CD14-positive monocyte (primary cell): ENCODE data around the gene ACBD3. TPM values are rescaled to one million over a fixed set of nuclear protein-coding genes. Genes with fewer than 3 reads are reported as not detected.

Experiments used
- DNase-seq, 3 donors: peaks; one replicate each; pipeline ENCODE4 v3.0.0-alpha.2; 2011 to 2022
- H2AFZ ChIP-seq: 2 replicates; pipeline ENCODE4 v1.6.0; 2012; ENCODE audit warnings: mild to moderate bottlenecking, low read depth, low read length, inconsistent platforms; ENCODE audit not compliant: insufficient read depth, poor library complexity, severe bottlenecking
- H3K27ac ChIP-seq, 2 donors: 1 replicate in 1 of 2; 2 replicates in 1 of 2; pipeline ENCODE4 v1.5.1; 2012 to 2013; ENCODE audit warnings: low read length in 2 of 2, control low read depth in 1 of 2, inconsistent platforms in 1 of 2, low read depth in 1 of 2, mild to moderate bottlenecking in 1 of 2
- H3K27me3 ChIP-seq, 2 donors: one replicate each; pipeline versions ENCODE4 v1.6.0 to v1.6.1; 2011 to 2013; ENCODE audit warnings: low read length in 2 of 2; ENCODE audit not compliant: control insufficient read depth in 2 of 2, insufficient read depth in 2 of 2
- H3K36me3 ChIP-seq, 2 donors: replicated peaks in 1 of 2; 1 replicate in 1 of 2; 2 replicates in 1 of 2; pipeline versions ENCODE4 v1.5.1 to v1.6.1; 2012 to 2013; ENCODE audit warnings: low read length in 2 of 2, control low read depth in 1 of 2, inconsistent platforms in 1 of 2, mild to moderate bottlenecking in 1 of 2; ENCODE audit not compliant: insufficient read depth in 2 of 2, control insufficient read depth in 1 of 2
- H3K4me1 ChIP-seq, 2 donors: 1 replicate in 1 of 2; 2 replicates in 1 of 2; pipeline versions ENCODE4 v1.5.1 to v1.6.1; 2012 to 2013; ENCODE audit warnings: low read length in 2 of 2, control low read depth in 1 of 2, inconsistent platforms in 1 of 2, mild to moderate bottlenecking in 1 of 2, moderate library complexity in 1 of 2; ENCODE audit not compliant: insufficient read depth in 2 of 2, control insufficient read depth in 1 of 2
- H3K4me2 ChIP-seq: replicated peaks from 2 replicates; pipeline ENCODE3; 2012; ENCODE audit warnings: low read length, moderate library complexity, mild to moderate bottlenecking; ENCODE audit not compliant: poor library complexity, severe bottlenecking; ENCODE audit errors: extremely low read depth
- H3K4me3 ChIP-seq, 3 experiments: fragments of 200-600 bp in 1 of 3; sonication (generic) in 1 of 3; replicated peaks in 1 of 3; 1 replicate in 2 of 3; 2 replicates in 1 of 3; pipeline ENCODE4 v1.5.1; 2011 to 2013; ENCODE audit warnings: low read length in 3 of 3, mild to moderate bottlenecking in 3 of 3, control low read depth in 2 of 3, low read depth in 2 of 3, inconsistent platforms in 1 of 3, moderate library complexity in 1 of 3
- H3K79me2 ChIP-seq: 2 replicates; pipeline ENCODE4 v1.6.0; 2012; ENCODE audit warnings: mild to moderate bottlenecking, control low read depth, inconsistent platforms, low read length, moderate library complexity; ENCODE audit not compliant: insufficient read depth
- H3K9ac ChIP-seq: 2 replicates; pipeline ENCODE4 v1.6.0; 2017; ENCODE audit warnings: low read length, mild to moderate bottlenecking; ENCODE audit not compliant: insufficient read depth, poor library complexity, severe bottlenecking
- H3K9me3 ChIP-seq, 2 donors: replicated peaks in 1 of 2; 1 replicate in 1 of 2; 2 replicates in 1 of 2; pipeline versions ENCODE4 v1.5.1 to v1.6.1; 2012 to 2013; ENCODE audit warnings: low read length in 2 of 2, control low read depth in 1 of 2; ENCODE audit not compliant: control insufficient read depth in 1 of 2, insufficient read depth in 1 of 2
- H4K20me1 ChIP-seq: 2 replicates; pipeline ENCODE4 v1.6.0; 2012; ENCODE audit warnings: mild to moderate bottlenecking, low read length, control low read depth, moderate library complexity; ENCODE audit not compliant: insufficient read depth
- H3K27ac Mint-ChIP-seq, 7 donors: one replicate each; pipeline ENCODE4 v1.8.0; 2020; ENCODE audit warnings: mild to moderate bottlenecking in 7 of 7, mixed read lengths in 7 of 7, moderate library complexity in 6 of 7, inconsistent platforms in 2 of 7
- H3K27me3 Mint-ChIP-seq, 3 donors: one replicate each; pipeline ENCODE4 v1.8.0; 2021 to 2022; ENCODE audit warnings: low read depth in 3 of 3, mild to moderate bottlenecking in 3 of 3, mixed read lengths in 3 of 3, moderate library complexity in 3 of 3, inconsistent platforms in 1 of 3
- H3K36me3 Mint-ChIP-seq, 2 donors: one replicate each; pipeline ENCODE4 v1.8.0; 2020; ENCODE audit warnings: mixed read lengths in 2 of 2, inconsistent platforms in 1 of 2, mild to moderate bottlenecking in 1 of 2
- H3K4me1 Mint-ChIP-seq: one replicate; pipeline ENCODE4 v1.8.0; 2020; ENCODE audit warnings: mild to moderate bottlenecking, mixed read lengths
- H3K4me3 Mint-ChIP-seq, 2 donors: one replicate each; pipeline ENCODE4 v1.8.0; 2020; ENCODE audit warnings: mild to moderate bottlenecking in 2 of 2, mixed read lengths in 2 of 2, moderate library complexity in 1 of 2
- H3K9me3 Mint-ChIP-seq, 7 donors: one replicate each; pipeline ENCODE4 v1.8.0; 2020 to 2022; ENCODE audit warnings: mixed read lengths in 7 of 7, mild to moderate bottlenecking in 6 of 7, moderate library complexity in 6 of 7, inconsistent platforms in 2 of 7
- WGBS: methylation state at CpG from one replicate; pipeline ENCODE4 v1.1.5; 2013; ENCODE audit warnings: missing lambda C conversion rate; ENCODE audit not compliant: insufficient coverage; 5-methylcytosine and 5-hydroxymethylcytosine counted together
- intact Hi-C, 2 donors: fragments of 100-400 bp; cut with micrococcal nuclease; formaldehyde crosslinking; loops; one replicate each; pipeline versions ENCODE4 v1.15.0 to v1.15.1; 2023
- polyA plus RNA-seq, 3 donors: library from polyadenylated mRNA; depleted of rRNA in 1 of 3; unstranded in 2 of 3; stranded (reverse) in 1 of 3; fragments of 300-500 nt in 2 of 3; fragments of >200 nt in 1 of 3; fragmentation: Illumina TruSeq in 2 of 3; gene quantifications; 1 replicate in 2 of 3; 2 replicates in 1 of 3; pipeline ENCODE4 v1.2.3, GENCODE V29; 2012 to 2021
- TF ChIP-seq, protein P1 (sequence below): fragments of 200-600 bp; IDR thresholded peaks from one replicate; pipeline ENCODE4 v1.8.0; 2022; ENCODE audit warnings: antibody characterized with exemption, mild to moderate bottlenecking

Gene ACBD3
- polyA plus RNA-seq, 3 donors, result 7.0 to 16.3 (median 11.4) TPM

DNA sequence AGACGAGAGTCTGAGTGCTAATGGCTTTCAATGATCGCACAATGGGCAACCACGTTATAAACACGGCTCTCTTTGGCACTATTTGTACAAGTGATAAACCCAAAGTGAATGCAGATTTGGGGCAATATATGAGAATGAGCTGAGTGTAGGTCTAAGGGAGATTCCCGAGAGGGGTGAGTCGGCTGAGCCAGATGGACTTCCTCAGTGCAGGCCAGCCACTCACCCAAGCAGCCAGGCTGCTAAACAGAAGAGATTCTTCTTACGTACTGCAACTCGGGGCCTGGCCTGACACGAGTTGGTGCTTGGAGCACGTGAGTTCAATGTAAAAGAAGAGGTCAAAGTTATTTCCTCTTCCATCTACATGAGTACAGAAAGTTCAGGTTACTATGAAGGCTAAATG, 30.7 kb upstream of the ACBD3 start:
- H3K4me1 ChIP-seq, result no peaks in the 10 kb centered on the region
- no peak overlapping the region for H3K4me3 ChIP-seq
- no peaks in the 10 kb centered on the region for H3K79me2 ChIP-seq
- no peak for DNase-seq
- H3K4me3 Mint-ChIP-seq, result no peak overlapping the region
- H3K27me3 ChIP-seq, result peaks cover 3% of the 10 kb centered on the region in 2 donors
- H3K4me2 ChIP-seq, result no peak overlapping the region
- H2AFZ ChIP-seq, result no peak overlapping the region
- no peak overlapping the region for H3K9ac ChIP-seq
- no peak overlapping the region for H3K27ac ChIP-seq
- intact Hi-C loops, result no loop called here
- H3K27ac Mint-ChIP-seq, result no peak overlapping the region
- peaks cover 0 to 3% (median 0%) of the 10 kb centered on the region in 7 donors for H3K9me3 Mint-ChIP-seq
- TF ChIP-seq, protein P1, sequence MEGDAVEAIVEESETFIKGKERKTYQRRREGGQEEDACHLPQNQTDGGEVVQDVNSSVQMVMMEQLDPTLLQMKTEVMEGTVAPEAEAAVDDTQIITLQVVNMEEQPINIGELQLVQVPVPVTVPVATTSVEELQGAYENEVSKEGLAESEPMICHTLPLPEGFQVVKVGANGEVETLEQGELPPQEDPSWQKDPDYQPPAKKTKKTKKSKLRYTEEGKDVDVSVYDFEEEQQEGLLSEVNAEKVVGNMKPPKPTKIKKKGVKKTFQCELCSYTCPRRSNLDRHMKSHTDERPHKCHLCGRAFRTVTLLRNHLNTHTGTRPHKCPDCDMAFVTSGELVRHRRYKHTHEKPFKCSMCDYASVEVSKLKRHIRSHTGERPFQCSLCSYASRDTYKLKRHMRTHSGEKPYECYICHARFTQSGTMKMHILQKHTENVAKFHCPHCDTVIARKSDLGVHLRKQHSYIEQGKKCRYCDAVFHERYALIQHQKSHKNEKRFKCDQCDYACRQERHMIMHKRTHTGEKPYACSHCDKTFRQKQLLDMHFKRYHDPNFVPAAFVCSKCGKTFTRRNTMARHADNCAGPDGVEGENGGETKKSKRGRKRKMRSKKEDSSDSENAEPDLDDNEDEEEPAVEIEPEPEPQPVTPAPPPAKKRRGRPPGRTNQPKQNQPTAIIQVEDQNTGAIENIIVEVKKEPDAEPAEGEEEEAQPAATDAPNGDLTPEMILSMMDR, result no peak
- 96% methylated on average over 5 of the region's 10 CpGs for WGBS
- no peaks in the 10 kb centered on the region for H4K20me1 ChIP-seq
- H3K4me1 Mint-ChIP-seq, result no peaks in the 10 kb centered on the region
- H3K27me3 Mint-ChIP-seq, result peaks cover 10 to 18% (median 10%) of the 10 kb centered on the region in 3 donors
- no peaks in the 10 kb centered on the region for H3K36me3 Mint-ChIP-seq
- no peaks in the 10 kb centered on the region for H3K36me3 ChIP-seq
- H3K9me3 ChIP-seq, result no peaks in the 10 kb centered on the region

DNA sequence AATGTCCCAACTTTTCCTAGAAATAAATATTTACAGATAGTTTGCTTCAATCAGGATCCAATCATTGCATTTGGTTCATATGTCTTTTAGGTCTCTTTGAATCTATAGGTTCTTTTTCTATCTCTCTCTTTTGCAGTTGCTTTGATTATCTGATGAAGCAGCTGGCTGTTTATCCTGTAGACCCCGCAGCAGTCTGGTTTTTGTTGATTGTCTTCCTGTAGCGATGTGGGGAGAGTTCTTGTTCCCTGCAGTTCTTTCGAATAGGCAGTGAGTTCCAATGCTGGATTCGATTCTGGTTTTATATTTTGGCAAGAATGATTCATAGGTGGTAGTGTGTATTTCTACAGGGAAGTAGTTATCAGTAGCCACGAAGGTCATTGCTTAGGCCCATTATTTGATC, 29.5 kb upstream of the ACBD3 start:
- H3K4me2 ChIP-seq, result no peak overlapping the region
- no peaks in the 10 kb centered on the region for H3K9me3 ChIP-seq
- no peak overlapping the region for H3K4me3 Mint-ChIP-seq
- no peak overlapping the region for H3K27ac ChIP-seq
- H3K36me3 ChIP-seq, result no peaks in the 10 kb centered on the region
- H3K4me1 Mint-ChIP-seq, result no peaks in the 10 kb centered on the region
- WGBS, result 52% methylated on average over 4 of the region's 5 CpGs
- intact Hi-C loops, result no loop called here
- no peaks in the 10 kb centered on the region for H3K79me2 ChIP-seq
- TF ChIP-seq, protein P1, result no peak
- no peaks in the 10 kb centered on the region for H4K20me1 ChIP-seq
- no peak overlapping the region for H3K27ac Mint-ChIP-seq
- no peak overlapping the region for H3K4me3 ChIP-seq
- H3K27me3 Mint-ChIP-seq, result peaks cover 5 to 10% (median 6%) of the 10 kb centered on the region in 3 donors
- no peaks in the 10 kb centered on the region for H3K27me3 ChIP-seq
- no peak for DNase-seq
- H3K4me1 ChIP-seq, result no peaks in the 10 kb centered on the region
- no peaks in the 10 kb centered on the region for H3K36me3 Mint-ChIP-seq
- H2AFZ ChIP-seq, result no peak overlapping the region
- H3K9me3 Mint-ChIP-seq, result peaks cover 0 to 3% (median 0%) of the 10 kb centered on the region in 7 donors
- no peak overlapping the region for H3K9ac ChIP-seq
